H1 (cell line): Measurements from ENCODE around the gene PACSIN2. TPM values are rescaled to one million over a fixed set of nuclear protein-coding genes. Genes with fewer than 3 reads are reported as not detected.
"Not testable (repeated sequence)": the region's sequence is repeated elsewhere in the genome, so short reads cannot be mapped to it uniquely, and the experiment has no call there.

Source experiments
- CTCF ChIA-PET: fragments of 300-600 bp; sonication (Branson Sonifier 250); formaldehyde crosslinking; loops from one replicate; lab custom pipeline; 2021; ENCODE audit not compliant: partially characterized antibody; lab: Charles Lee
- POLR2A ChIA-PET: fragments of 300-600 bp; sonication (Branson Sonifier 250); formaldehyde crosslinking; loops from one replicate; lab custom pipeline; 2021; ENCODE audit warnings: inconsistent platforms; ENCODE audit not compliant: partially characterized antibody; lab: Charles Lee
- DNase-seq, 2 experiments: peaks; one replicate each; pipeline versions ENCODE4 v3.0.0 to v3.0.0-alpha.2; 2010 to 2022; ENCODE audit warnings: low spot score in 2 of 2, low read depth in 1 of 2, mixed read lengths in 1 of 2
- FAIRE-seq: peaks from 2 replicates; lab custom pipeline; 2011; peaks lifted over from hg19 to GRCh38; lab: Jason Lieb, UNC
- H2AFZ ChIP-seq: 2 replicates; pipeline ENCODE4 v1.8.1; 2012; ENCODE audit warnings: low read length, inconsistent platforms
- H2AK5ac ChIP-seq: 2 replicates; pipeline ENCODE4 v1.6.1; 2013; ENCODE audit warnings: low read depth, low read length
- H2BK120ac ChIP-seq: replicated peaks from 2 replicates; pipeline ENCODE3; 2013; ENCODE audit warnings: low read depth, low read length, inconsistent platforms
- H2BK12ac ChIP-seq: 2 replicates; pipeline ENCODE4 v1.6.1; 2013; ENCODE audit warnings: low read depth, low read length
- H2BK15ac ChIP-seq: 2 replicates; pipeline ENCODE4 v1.6.1; 2013; ENCODE audit warnings: low read length
- H2BK20ac ChIP-seq: 2 replicates; pipeline ENCODE4 v1.6.1; 2013; ENCODE audit warnings: low read length
- H2BK5ac ChIP-seq: 2 replicates; pipeline ENCODE4 v1.6.1; 2013; ENCODE audit warnings: low read depth, low read length
- H3K14ac ChIP-seq: 2 replicates; pipeline ENCODE4 v1.6.1; 2013; ENCODE audit warnings: inconsistent platforms; ENCODE audit not compliant: insufficient read length
- H3K18ac ChIP-seq: 2 replicates; pipeline ENCODE4 v1.6.1; 2013; ENCODE audit warnings: low read length; ENCODE audit errors: extremely low read depth
- H3K23ac ChIP-seq: 2 replicates; pipeline ENCODE4 v1.6.1; 2013; ENCODE audit warnings: inconsistent platforms; ENCODE audit not compliant: insufficient read length
- H3K23me2 ChIP-seq: 2 replicates; pipeline ENCODE4 v1.6.1; 2013; ENCODE audit warnings: low read depth, low read length
- H3K27ac ChIP-seq: 2 replicates; pipeline ENCODE4 v1.6.1; 2011; ENCODE audit warnings: low read depth, low read length, inconsistent platforms
- H3K27me3 ChIP-seq, 4 experiments: replicated peaks in 1 of 4; 1 replicate in 1 of 4; 2 replicates in 3 of 4; pipeline versions ENCODE4 v1.6.1 to v1.8.1; 2011 to 2013; ENCODE audit warnings: low read length in 3 of 4, mild to moderate bottlenecking in 3 of 4, inconsistent platforms in 2 of 4, mixed read lengths in 2 of 4, moderate library complexity in 1 of 4; ENCODE audit not compliant: control insufficient read depth in 3 of 4, insufficient read depth in 3 of 4; ENCODE audit errors: extremely low read depth in 1 of 4
- H3K36me3 ChIP-seq, 4 experiments: 2 replicates each; pipeline versions ENCODE4 v1.6.1 to v1.8.1; 2011 to 2013; ENCODE audit warnings: mild to moderate bottlenecking in 4 of 4, low read length in 3 of 4, moderate library complexity in 2 of 4, control low read depth in 1 of 4, inconsistent platforms in 1 of 4; ENCODE audit not compliant: insufficient read depth in 4 of 4, control insufficient read depth in 2 of 4
- H3K4ac ChIP-seq: replicated peaks from 2 replicates; pipeline ENCODE3; 2013; ENCODE audit warnings: low read length, low read depth, mixed read lengths, inconsistent platforms; ENCODE audit not compliant: insufficient read length
- H3K4me1 ChIP-seq, 4 experiments: replicated peaks in 1 of 4; 1 replicate in 1 of 4; 2 replicates in 3 of 4; pipeline versions ENCODE4 v1.6.1 to v1.8.1; 2011 to 2013; ENCODE audit warnings: low read length in 3 of 4, inconsistent platforms in 2 of 4, mixed read lengths in 1 of 4; ENCODE audit not compliant: insufficient read depth in 4 of 4, control insufficient read depth in 3 of 4
- H3K4me2 ChIP-seq, 2 experiments: 2 replicates each; pipeline versions ENCODE4 v1.6.1 to v1.8.1; 2011 to 2013; ENCODE audit warnings: low read depth in 2 of 2, low read length in 2 of 2, control low read depth in 1 of 2, inconsistent platforms in 1 of 2, mild to moderate bottlenecking in 1 of 2; ENCODE audit not compliant: insufficient read depth in 1 of 2
- H3K4me3 ChIP-seq, 4 experiments: fragments of 200-600, 300-600 bp in 1 of 4; sonication (generic), shearing (Covaris generic), sonication (Bioruptor Twin) in 1 of 4; 2 replicates each; pipeline versions ENCODE4 v1.5.1 to v1.8.1; 2011 to 2016; ENCODE audit warnings: low read length in 4 of 4, low read depth in 3 of 4, control low read depth in 2 of 4, inconsistent platforms in 2 of 4, mild to moderate bottlenecking in 2 of 4, mixed read lengths in 1 of 4, moderate library complexity in 1 of 4; ENCODE audit not compliant: insufficient read depth in 2 of 4; ENCODE audit errors: extremely low read depth in 1 of 4
- H3K56ac ChIP-seq: replicated peaks from 2 replicates; pipeline ENCODE3; 2013; ENCODE audit warnings: low read depth, mild to moderate bottlenecking, mixed read lengths, low read length, inconsistent platforms; ENCODE audit not compliant: insufficient read length
- H3K79me1 ChIP-seq: 2 replicates; pipeline ENCODE4 v1.6.1; 2013; ENCODE audit warnings: low read depth, low read length, control low read depth
- H3K79me2 ChIP-seq, 2 experiments: 2 replicates each; pipeline versions ENCODE4 v1.6.1 to v1.8.1; 2012 to 2013; ENCODE audit warnings: low read length in 2 of 2, mild to moderate bottlenecking in 2 of 2, inconsistent platforms in 1 of 2; ENCODE audit not compliant: insufficient read depth in 2 of 2, control insufficient read depth in 1 of 2
- H3K9ac ChIP-seq, 4 experiments: replicated peaks in 1 of 4; 1 replicate in 1 of 4; 2 replicates in 3 of 4; pipeline versions ENCODE4 v1.6.1 to v1.8.1; 2011 to 2013; ENCODE audit warnings: low read depth in 3 of 4, low read length in 3 of 4, control low read depth in 2 of 4, mild to moderate bottlenecking in 2 of 4, moderate library complexity in 2 of 4, inconsistent platforms in 1 of 4; ENCODE audit errors: extremely low read depth in 1 of 4
- H3K9me3 ChIP-seq, 2 experiments: 2 replicates each; pipeline versions ENCODE4 v1.6.1 to v1.8.1; 2012 to 2013; ENCODE audit warnings: mild to moderate bottlenecking in 2 of 2, moderate library complexity in 2 of 2, control low read depth in 1 of 2, inconsistent platforms in 1 of 2, low read depth in 1 of 2, low read length in 1 of 2, mixed read lengths in 1 of 2; ENCODE audit not compliant: insufficient read depth in 2 of 2
- H4K20me1 ChIP-seq, 2 experiments: replicated peaks in 1 of 2; 2 replicates each; pipeline versions ENCODE3 to v1.8.1; 2011 to 2013; ENCODE audit warnings: inconsistent platforms in 2 of 2, low read length in 2 of 2, mild to moderate bottlenecking in 1 of 2; ENCODE audit not compliant: insufficient read depth in 2 of 2, control insufficient read depth in 1 of 2
- H4K5ac ChIP-seq: 2 replicates; pipeline ENCODE4 v1.6.1; 2013; ENCODE audit warnings: low read length, low read depth, mixed read lengths, inconsistent platforms; ENCODE audit not compliant: insufficient read length
- H4K8ac ChIP-seq: 2 replicates; pipeline ENCODE4 v1.8.0; 2013; ENCODE audit warnings: mild to moderate bottlenecking, moderate library complexity, low read length, inconsistent platforms; ENCODE audit not compliant: insufficient read depth; ENCODE audit errors: extremely low read depth
- H4K91ac ChIP-seq: replicated peaks from 2 replicates; pipeline ENCODE3; 2013; ENCODE audit warnings: low read length, mixed read lengths, inconsistent platforms; ENCODE audit not compliant: insufficient read length
- WGBS, 2 experiments: shearing (Covaris generic) in 1 of 2; methylation state at CpG; one replicate each; pipeline versions ENCODE4 v1.1.6 to v1.1.7; 2013 to 2015; ENCODE audit warnings: low lambda C conversion rate in 2 of 2, mixed read lengths in 2 of 2, inconsistent platforms in 1 of 2, low coverage in 1 of 2, missing lambda C conversion rate in 1 of 2; ENCODE audit not compliant: insufficient replicate concordance in 2 of 2, insufficient coverage in 1 of 2, insufficient read length in 1 of 2; ENCODE audit errors: extremely low coverage in 1 of 2, missing lambda C conversion rate in 1 of 2; 5-methylcytosine and 5-hydroxymethylcytosine counted together
- polyA plus RNA-seq, 7 experiments: library from polyadenylated mRNA; depleted of rRNA in 3 of 7; stranded (reverse) in 5 of 7; unstranded in 2 of 7; fragments of >200 nt in 5 of 7; fragments of 200-250 nt in 2 of 7; gene quantifications; 1 replicate in 5 of 7; 2 replicates in 1 of 7; 4 replicates in 1 of 7; pipeline versions ENCODE4 v1.2.1 to v1.2.3, GENCODE V29; 2011 to 2013; ENCODE audit warnings: missing spikeins in 2 of 7, mixed read lengths in 2 of 7
- total RNA-seq: library from RNA; stranded (reverse); fragmentation: NEBNext Ultra II Directional; extraction: Animal tissue kit (Norgen Biotek cat#: 25700); gene quantifications from 2 replicates; pipeline ENCODE4 v1.2.1, GENCODE V29; 2021

Gene PACSIN2
- total and polyA plus RNA-seq, 2 of the 8 experiments (the other 6 are each of a cell fraction or from before 2014, with no cell fraction given) = 44.8 to 64.2 TPM

GRCh38 chr22:42936680-42937079 is 78.3 kb downstream of the PACSIN2 start:
- H3K4me1 ChIP-seq = peaks cover 0 to 12% (median 5%) of the 10 kb centered on the region in 4 experiments; a peak in 5 of 7 replicates
- H2AFZ ChIP-seq, H3K4ac ChIP-seq, H4K5ac ChIP-seq, H2BK20ac ChIP-seq, H3K9ac ChIP-seq, H3K4me2 ChIP-seq, H2BK12ac ChIP-seq, H3K56ac ChIP-seq, FAIRE-seq, H2BK5ac ChIP-seq, H2AK5ac ChIP-seq, H3K36me3 ChIP-seq, H2BK15ac ChIP-seq, H3K14ac ChIP-seq, H3K23me2 ChIP-seq, H3K27ac ChIP-seq, H4K8ac ChIP-seq, H3K4me3 ChIP-seq, H3K27me3 ChIP-seq, H2BK120ac ChIP-seq, H3K23ac ChIP-seq, H3K18ac ChIP-seq, H4K91ac ChIP-seq, H3K9me3 ChIP-seq, DNase-seq: not testable (repeated sequence)
- CTCF ChIA-PET = interaction anchor here (0.6 to 1.0 kb wide), 2 partner anchors 8 to 117 kb away, joined by 3 read pairs; no protein-coding TSS in a partner anchor
- WGBS, 2 experiments = 91% methylated on average over 6 of the region's 6 CpGs; no CpG with 5 or more reads in 1 of the 2 experiments
- POLR2A ChIA-PET = interaction anchor here (1.7 kb wide), 1 partner anchor 79 kb away, joined by 6 read pairs; the partner anchor contains the start of gene PACSIN2
- peaks cover 0 to 78% of the 10 kb centered on the region in 2 experiments; a peak in 3 of 4 replicates for H3K79me2 ChIP-seq
- peaks cover 3 to 22% of the 10 kb centered on the region in 2 experiments for H4K20me1 ChIP-seq
- H3K79me1 ChIP-seq = peaks cover 14% of the 10 kb centered on the region
